HL-60/S4 treated with retinoic acid at 250 ng/mL for 4 days and 3 days (cell line): ENCODE results near the gene ARID3A.

Experiments used
- in situ Hi-C: fragments of 300-500 bp; cut with MboI; formaldehyde crosslinking; loops from 2 replicates; pipeline ENCODE4 v1.7.0; 2022; ENCODE audit warnings: low sequenced_read_pairs

ARID3A gene

DNA sequence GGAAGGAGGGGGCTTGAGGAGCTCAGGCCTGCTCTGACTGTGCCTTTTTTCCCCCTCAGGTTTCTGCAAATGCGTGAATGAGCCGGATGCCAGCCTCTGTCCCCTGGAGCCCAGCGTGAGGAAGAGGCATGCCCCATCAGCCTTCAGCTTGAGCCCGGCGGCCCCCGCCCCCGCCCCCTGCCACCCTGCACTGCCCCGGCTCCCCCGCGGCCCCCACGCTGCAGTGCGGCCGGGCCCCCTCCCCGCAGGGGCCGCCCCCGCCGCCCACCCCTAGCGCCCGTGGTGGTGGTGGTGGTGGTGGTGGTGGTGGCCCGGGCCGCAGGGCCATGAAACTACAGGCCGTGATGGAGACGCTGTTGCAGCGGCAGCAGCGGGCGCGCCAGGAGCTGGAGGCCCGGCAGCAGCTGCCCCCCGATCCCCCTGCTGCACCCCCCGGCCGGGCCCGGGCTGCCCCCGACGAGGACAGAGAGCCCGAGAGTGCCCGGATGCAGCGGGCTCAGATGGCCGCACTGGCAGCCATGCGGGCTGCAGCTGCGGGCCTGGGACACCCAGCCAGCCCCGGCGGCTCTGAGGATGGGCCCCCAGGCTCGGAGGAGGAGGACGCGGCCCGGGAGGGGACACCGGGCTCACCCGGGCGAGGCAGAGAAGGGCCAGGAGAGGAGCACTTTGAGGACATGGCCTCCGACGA, 3.5 kb downstream of the ARID3A start:
- in situ Hi-C loops = no loop called here

DNA sequence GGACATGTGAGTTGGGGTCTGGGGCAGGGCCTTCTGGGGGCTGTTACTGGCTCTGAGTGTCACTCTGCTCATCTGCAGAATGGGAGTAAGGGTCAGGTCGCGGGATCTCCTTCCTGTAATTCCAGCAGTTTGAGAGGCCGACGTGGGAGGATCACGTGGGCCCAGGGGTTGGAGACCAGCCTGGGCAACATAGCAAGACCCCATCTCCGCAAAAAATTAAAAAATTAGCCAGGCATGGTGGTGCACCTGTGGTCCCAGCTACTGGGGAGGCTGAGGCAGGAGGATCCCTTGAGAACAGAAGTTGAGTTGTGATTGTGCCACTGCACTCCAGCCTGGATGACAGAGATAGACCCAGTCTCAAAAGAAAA, 4.0 kb downstream of the ARID3A start:
- in situ Hi-C loops = no loop called here

GRCh38 chr19:931860-932647, 6.2 kb downstream of the ARID3A start:
- in situ Hi-C loops = no loop called here

DNA sequence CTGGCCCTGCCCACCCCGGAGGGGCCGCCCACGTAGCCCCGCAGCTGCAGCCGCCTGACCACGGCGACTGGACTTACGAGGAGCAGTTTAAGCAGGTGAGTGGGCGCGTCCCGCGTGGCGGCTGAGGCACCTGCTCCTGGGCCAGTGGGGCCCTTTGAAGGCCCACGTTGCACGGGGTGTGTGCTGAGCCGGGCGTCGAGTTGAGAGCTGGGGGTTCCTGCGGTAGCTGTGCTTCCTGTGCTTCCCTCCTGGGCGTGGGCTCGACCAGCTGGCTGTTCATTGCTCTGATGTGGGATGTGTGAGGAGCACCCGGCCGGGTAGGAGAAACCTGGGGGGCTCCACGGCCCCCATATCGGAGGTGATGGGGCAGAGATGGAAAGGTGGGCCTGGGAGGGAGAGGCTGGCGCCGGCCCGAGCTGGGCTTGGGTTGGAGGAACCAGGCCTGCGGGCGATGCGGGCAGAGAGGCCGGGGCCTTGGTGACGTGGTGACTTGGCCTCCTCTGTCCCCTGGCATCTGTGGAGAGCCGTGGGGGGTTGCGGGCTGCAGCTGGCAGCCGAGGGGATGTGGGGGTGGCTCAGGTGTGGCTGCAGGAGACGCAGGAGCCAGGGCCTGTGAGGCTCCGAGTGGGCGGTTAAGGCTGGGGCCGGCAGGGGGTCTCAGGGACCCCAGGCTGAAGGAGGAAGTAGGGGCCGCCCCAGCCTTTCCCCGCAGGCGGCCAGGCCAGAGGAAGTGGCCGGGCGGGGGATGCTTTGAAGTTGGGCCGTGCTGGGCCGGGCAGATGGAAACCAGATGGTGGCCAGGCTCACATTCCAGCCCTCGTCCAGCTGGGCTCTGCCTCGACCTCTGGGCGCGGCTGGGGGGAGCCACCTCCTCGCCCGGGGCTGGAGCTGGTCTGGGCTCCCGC, 7.1 kb downstream of the ARID3A start:
- in situ Hi-C loops = no loop called here

- in situ Hi-C loops = no loop called here
Observed at GRCh38 chr19:933553-933882, 7.7 kb downstream of the ARID3A start.

DNA sequence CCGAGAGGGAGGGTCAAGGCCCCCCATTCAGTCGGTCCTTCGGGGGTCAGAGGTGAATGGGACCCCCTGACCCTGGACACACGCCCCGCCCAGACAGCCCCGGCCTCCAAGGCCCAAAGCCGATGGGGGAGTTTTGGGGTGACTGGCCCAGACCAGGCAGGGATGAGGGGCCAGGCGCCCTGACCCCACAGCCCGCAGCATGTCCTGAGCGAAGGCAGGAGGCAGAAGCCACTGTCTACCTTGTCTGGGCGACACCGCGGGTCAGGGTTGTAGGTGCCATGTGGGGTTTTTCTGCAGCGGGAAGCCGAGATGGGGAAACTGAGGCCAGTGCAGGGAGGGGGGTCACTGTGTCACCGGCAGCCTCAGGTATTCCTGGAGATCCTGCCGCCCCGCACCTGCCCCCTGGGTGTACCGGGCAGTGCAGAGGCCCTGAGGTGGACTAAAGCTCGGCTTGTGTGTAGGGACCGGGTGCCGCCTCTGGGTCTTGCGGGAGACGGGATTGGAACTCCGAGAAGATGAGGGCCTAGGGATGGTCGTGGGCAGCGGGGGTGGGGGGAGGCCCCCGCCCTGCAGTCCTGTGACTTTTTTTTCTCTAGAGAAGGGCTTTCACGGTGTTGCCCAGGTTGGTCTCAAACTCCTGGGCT, 8.5 kb downstream of the ARID3A start:
- in situ Hi-C loops = no loop called here

DNA sequence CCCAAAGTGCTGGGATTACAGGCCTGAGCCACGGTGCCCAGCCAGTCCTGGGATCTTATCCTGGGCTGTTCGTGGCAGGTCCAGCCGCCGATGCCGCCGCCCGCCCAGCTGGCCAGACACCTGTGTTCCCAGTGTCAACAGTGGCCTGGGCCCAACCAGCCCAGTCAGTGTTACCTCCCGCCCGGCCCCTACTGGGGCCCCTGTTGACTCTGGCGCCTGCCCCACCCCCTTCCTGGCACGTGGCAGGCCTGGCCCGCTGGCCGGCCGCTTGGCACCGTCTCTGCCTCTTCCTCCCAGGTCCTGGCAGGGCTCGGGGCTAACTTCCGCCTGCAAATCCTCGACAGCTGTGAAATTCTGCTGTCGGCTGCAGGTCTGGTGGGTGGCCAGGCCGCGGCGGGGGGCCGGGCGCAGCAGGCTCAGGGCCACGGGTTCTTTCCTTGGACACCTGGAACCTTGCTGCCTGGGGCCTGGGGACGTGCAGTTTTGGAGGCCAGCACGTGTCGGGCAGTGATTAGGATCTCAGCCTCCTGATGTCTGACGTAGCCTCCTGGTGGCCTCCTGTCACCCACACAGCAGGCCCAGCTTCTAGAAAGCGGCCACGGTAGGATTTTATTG, 9.1 kb downstream of the ARID3A start:
- in situ Hi-C loops = no loop called here

- in situ Hi-C loops = no loop called here
Observed at GRCh38 chr19:936175-936546, 10.3 kb downstream of the ARID3A start.

DNA sequence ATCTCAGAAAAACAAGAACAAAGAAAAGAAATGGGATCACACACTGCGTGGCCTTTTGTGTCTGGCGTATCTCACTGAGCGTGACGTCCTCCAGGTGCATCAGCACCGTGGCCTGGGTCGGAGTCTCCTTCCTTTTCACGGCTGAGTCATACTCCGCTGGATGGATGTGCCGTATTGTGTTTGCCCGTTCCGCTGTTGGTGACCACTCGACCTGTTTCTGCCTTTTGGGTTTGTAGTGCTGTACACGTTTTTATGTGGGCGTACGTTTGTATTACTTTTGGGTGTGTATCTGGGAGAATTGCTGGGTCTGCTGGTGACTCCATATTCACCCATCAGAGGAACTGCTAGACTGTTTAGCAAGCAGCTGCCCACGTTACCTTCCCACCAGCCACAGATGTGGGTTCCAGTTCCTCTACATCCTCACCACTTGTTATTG, 11.4 kb downstream of the ARID3A start:
- in situ Hi-C loops = no loop called here

- in situ Hi-C loops = no loop called here
Observed at GRCh38 chr19:938233-938923, 12.5 kb downstream of the ARID3A start.

DNA sequence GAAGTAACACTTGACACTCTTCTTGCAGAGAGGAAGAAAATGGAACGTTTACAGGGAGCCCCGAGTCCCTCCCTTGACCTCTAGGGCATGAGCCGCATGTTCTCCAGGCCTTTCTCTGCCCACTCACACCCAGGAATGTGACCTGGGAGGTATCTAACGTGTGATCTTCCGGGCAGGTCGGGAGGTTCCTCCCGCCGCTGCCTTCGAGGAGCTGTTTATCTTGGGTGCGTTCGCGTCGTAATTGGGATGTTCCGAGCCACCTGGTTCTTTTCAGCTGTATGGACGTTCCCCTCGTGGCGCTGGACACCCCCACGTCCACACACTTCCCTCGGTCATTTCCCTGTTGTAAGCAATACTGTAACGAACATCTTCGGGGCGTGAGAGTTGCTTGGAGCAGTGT, 13.6 kb downstream of the ARID3A start:
- in situ Hi-C loops = no loop called here

- in situ Hi-C loops = no loop called here
Observed at GRCh38 chr19:939922-940321, 14.1 kb downstream of the ARID3A start.

DNA sequence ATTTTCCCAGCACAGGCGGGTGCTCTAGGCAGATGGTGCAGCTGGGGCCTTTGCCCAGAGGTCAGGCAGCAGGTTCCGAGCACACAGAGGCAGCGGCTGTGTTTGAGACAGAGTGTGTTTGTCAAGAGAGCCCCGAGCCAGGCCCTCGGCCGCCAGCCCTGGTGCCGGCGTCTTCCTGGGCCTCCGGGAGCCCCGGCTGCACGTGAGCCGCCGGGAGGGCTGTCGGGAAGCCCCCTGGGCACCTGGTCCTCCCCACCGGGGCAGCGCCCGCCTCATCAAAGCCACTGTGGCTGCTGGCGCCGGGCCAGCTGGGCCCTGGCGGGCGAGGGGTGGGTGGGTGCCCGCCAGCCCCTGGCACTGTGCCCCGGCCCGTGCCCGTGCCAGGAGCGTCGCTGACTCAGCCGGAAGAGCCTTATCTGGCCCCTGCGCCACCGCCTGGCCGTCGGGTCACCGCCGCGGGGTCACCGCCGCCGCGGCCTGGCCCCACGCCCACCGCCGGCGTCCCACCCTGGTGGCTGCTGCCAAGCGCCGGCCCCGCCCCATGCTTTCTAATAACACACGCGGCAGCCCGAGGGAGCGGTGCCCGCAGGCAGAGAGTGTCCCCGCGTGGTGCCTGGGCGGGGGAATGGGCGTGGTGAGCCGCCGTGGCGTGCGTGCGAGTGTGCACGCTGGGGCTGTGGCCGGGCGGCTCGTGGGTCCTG, 14.9 kb downstream of the ARID3A start:
- in situ Hi-C loops = no loop called here

DNA sequence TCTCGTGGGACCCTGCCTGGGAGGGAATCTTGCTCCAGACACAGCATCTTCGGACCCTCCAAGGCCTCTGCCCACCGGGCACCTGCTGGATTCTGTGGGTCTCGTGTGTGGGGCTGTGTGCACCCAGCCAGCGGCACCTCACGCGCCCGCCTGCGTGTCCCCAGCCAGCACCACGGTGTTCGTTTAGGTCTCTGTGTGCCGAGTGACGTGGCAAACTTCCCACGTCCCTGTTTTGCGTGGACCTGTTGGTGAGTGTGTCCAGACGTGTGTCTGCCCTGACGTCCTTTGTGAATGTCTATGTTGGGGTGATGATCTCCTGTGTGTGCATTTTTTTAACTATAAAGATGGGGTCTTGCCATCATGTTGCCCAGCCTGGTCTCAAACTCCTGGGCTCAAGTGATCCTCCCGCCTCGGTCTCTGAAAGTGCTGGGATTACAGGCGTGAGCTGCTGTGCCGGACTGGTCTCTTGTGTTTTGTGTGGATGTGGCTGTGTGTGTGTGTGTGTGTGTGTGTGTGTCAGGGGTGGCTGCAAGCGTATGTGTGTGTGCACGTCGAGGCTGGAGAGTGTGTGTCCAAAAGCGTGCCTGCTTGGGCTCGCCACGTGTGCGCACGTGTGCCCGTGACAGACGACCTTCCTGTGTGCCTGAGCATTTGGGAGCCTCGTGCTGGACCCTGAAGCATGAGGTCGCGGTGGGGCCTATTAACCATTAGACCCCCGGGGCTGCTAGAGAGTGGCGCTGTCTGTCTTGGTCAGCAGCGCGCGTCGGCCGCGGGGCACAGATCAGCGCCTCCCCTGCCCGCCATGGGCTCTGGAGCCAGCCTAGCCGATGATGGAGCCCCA, 15.7 kb downstream of the ARID3A start:
- in situ Hi-C loops = no loop called here

DNA sequence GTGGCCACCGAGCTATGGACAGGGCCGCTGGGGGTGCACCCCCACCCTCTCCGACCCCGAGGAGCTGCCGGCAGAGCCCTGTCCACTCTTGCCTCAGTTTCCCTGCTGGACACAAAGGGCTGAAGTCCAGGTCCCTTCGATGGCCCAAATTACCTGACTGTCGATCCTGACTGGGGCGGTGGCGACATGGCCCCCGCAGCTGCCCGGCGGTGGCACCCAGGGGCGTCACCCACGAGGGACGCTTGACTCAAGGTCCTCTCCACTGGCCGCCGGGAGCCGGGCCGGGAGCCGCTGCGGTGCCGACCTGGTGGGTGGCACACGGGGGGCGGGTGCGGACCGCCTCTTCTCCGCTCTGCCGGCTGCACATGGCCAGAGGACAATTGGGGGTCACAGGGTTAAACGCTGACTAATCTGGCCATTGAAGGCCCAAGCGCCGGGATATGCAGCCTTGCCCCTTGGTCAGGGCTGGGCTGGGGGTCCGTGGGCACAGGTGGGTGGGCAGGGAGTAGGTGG, 16.4 kb downstream of the ARID3A start:
- in situ Hi-C loops = no loop called here

GRCh38 chr19:943551-944170, 17.8 kb downstream of the ARID3A start:
- in situ Hi-C loops = no loop called here

GRCh38 chr19:944171-944567, 18.3 kb downstream of the ARID3A start:
- in situ Hi-C loops = no loop called here

- in situ Hi-C loops = no loop called here
Observed at GRCh38 chr19:944663-945241, 18.9 kb downstream of the ARID3A start.
